MM.1S (cell line): Measurements from ENCODE around the gene SLC9A3.

Experiments used
- DNase-seq: peaks from one replicate; pipeline ENCODE4 v3.0.0-alpha.2; 2015
- H2AFZ ChIP-seq: fragments of 300-600 bp; sonication (generic); 2 replicates; pipeline ENCODE4 v1.6.0; 2016; ENCODE audit warnings: antibody characterized with exemption, low read length
- H3F3A ChIP-seq: fragments of 300-600 bp; sonication (generic); 2 replicates; pipeline ENCODE4 v1.6.1; 2016; ENCODE audit warnings: mild to moderate bottlenecking, antibody characterized with exemption, low read length, moderate library complexity, mixed read lengths; ENCODE audit not compliant: insufficient read depth
- H3K27ac ChIP-seq: fragments of 300-600 bp; sonication (generic); 2 replicates; pipeline ENCODE4 v1.5.1; 2016; ENCODE audit warnings: mild to moderate bottlenecking, low read length
- H3K27me3 ChIP-seq: fragments of 300-600 bp; sonication (generic); replicated peaks from 2 replicates; pipeline ENCODE4 v1.6.0; 2016; ENCODE audit warnings: low read length; ENCODE audit not compliant: insufficient read depth
- H3K36me3 ChIP-seq: fragments of 300-600 bp; sonication (generic); replicated peaks from 2 replicates; pipeline ENCODE4 v1.6.1; 2016; ENCODE audit warnings: mild to moderate bottlenecking, low read length, mixed read lengths; ENCODE audit not compliant: insufficient read depth
- H3K4me1 ChIP-seq: fragments of 300-600 bp; sonication (generic); 2 replicates; pipeline ENCODE4 v1.6.1; 2016; ENCODE audit warnings: low read length, mixed read lengths
- H3K4me2 ChIP-seq: fragments of 300-600 bp; sonication (generic); 2 replicates; pipeline ENCODE4 v1.6.0; 2016; ENCODE audit warnings: low read depth, low read length
- H3K4me3 ChIP-seq: fragments of 300-600 bp; sonication (generic); 2 replicates; pipeline ENCODE4 v1.5.1; 2016; ENCODE audit warnings: low read length, mixed read lengths
- H3K79me2 ChIP-seq: fragments of 300-600 bp; sonication (generic); 2 replicates; pipeline ENCODE4 v1.6.1; 2016; ENCODE audit warnings: mixed run types, low read length, mixed read lengths
- H3K9ac ChIP-seq: fragments of 300-600 bp; sonication (generic); 2 replicates; pipeline ENCODE4 v1.6.1; 2016; ENCODE audit warnings: low read length, mixed read lengths
- H3K9me2 ChIP-seq: fragments of 300-600 bp; sonication (generic); replicated peaks from 2 replicates; pipeline ENCODE4 v1.6.1; 2016; ENCODE audit warnings: mild to moderate bottlenecking, low read length, mixed read lengths; ENCODE audit not compliant: insufficient read depth
- H3K9me3 ChIP-seq: fragments of 300-600 bp; sonication (generic); replicated peaks from 2 replicates; pipeline ENCODE4 v1.6.1; 2016; ENCODE audit warnings: mild to moderate bottlenecking, low read length, mixed read lengths; ENCODE audit not compliant: insufficient read depth
- H4K20me1 ChIP-seq: fragments of 300-600 bp; sonication (generic); 2 replicates; pipeline ENCODE4 v1.6.1; 2016; ENCODE audit warnings: mild to moderate bottlenecking, low read length, moderate library complexity, mixed read lengths; ENCODE audit not compliant: insufficient read depth
- CTCF ChIP-seq: fragments of 300-600 bp; sonication (generic); IDR thresholded peaks from 2 replicates; pipeline ENCODE4 v1.5.1; 2016; ENCODE audit warnings: antibody characterized with exemption, low read length, mixed read lengths
- EZH2 ChIP-seq: fragments of 300-600 bp; sonication (generic); optimal IDR thresholded peaks from 2 replicates; pipeline ENCODE3; 2017; ENCODE audit warnings: low read depth, mild to moderate bottlenecking, antibody characterized with exemption, low read length, mixed read lengths
- EZH2phosphoT487 ChIP-seq: fragments of 300-600 bp; sonication (generic); IDR thresholded peaks from 2 replicates; pipeline ENCODE4 v1.6.1; 2018; ENCODE audit warnings: antibody characterized with exemption, low read length

Gene SLC9A3

GRCh38 chr5:527646-528628 lies 3.7 kb upstream of the SLC9A3 start:
- Histone ChIP-seq H3K9me2 (no peaks in the 10 kb centered on the region), H3K79me2 (no peaks in the 10 kb centered on the region), H3F3A (peaks cover 6% of the 10 kb centered on the region; the same call in 1 of the 2 replicates), H3K4me1 (peaks cover 33% of the 10 kb centered on the region), H3K9ac (no peak overlapping the region), H3K36me3 (no peaks in the 10 kb centered on the region), H4K20me1 (no peaks in the 10 kb centered on the region), H3K9me3 (no peaks in the 10 kb centered on the region), H3K27me3 (peaks cover 15% of the 10 kb centered on the region), H2AFZ (peak overlapping the region; percentile 68; the same call in 1 of the 2 replicates), H3K27ac (peak overlapping the region; percentile 24; the same call in 1 of the 2 replicates), H3K4me3 (peak overlapping the region; percentile 22; the same call in 1 of the 2 replicates), H3K4me2 (peak overlapping the region; percentile 73)
- TF ChIP-seq EZH2 = no peak
- TF ChIP-seq EZH2phosphoT487 = no peak
- DNase-seq = peak; percentile 5

GRCh38 chr5:526456-527088 lies 2.3 kb upstream of the SLC9A3 start:
- no peaks in the 10 kb centered on the region for H3K9me3 ChIP-seq
- H3K4me2 ChIP-seq = peak overlapping the region; percentile 73
- peaks cover 20% of the 10 kb centered on the region for H3K27me3 ChIP-seq
- H3K79me2 ChIP-seq = no peaks in the 10 kb centered on the region
- H3K9ac ChIP-seq = no peak overlapping the region
- H3K4me1 ChIP-seq = peaks cover 33% of the 10 kb centered on the region
- H3K9me2 ChIP-seq = no peaks in the 10 kb centered on the region
- peaks cover 6% of the 10 kb centered on the region; the same call in 1 of the 2 replicates for H3F3A ChIP-seq
- DNase-seq = no peak
- TF ChIP-seq EZH2phosphoT487 = no peak
- TF ChIP-seq EZH2 = no peak
- TF ChIP-seq CTCF = no peak
- no peaks in the 10 kb centered on the region for H3K36me3 ChIP-seq
- peak overlapping the region; percentile 68 for H2AFZ ChIP-seq
- H4K20me1 ChIP-seq = no peaks in the 10 kb centered on the region
- H3K27ac ChIP-seq = peak overlapping the region; percentile 24; the same call in 1 of the 2 replicates
- no peak overlapping the region for H3K4me3 ChIP-seq

GRCh38 chr5:525916-526315 lies 1.7 kb upstream of the SLC9A3 start:
- Histone ChIP-seq H3K9ac (no peak overlapping the region), H3K4me3 (no peak overlapping the region), H4K20me1 (no peaks in the 10 kb centered on the region), H3K27ac (no peak overlapping the region), H2AFZ (no peak overlapping the region), H3K9me3 (no peaks in the 10 kb centered on the region), H3K4me1 (peaks cover 33% of the 10 kb centered on the region), H3K4me2 (no peak overlapping the region), H3K9me2 (no peaks in the 10 kb centered on the region), H3K79me2 (no peaks in the 10 kb centered on the region), H3K27me3 (peaks cover 24% of the 10 kb centered on the region), H3K36me3 (no peaks in the 10 kb centered on the region), H3F3A (peaks cover 6% of the 10 kb centered on the region; the same call in 1 of the 2 replicates)
- TF ChIP-seq EZH2phosphoT487 (no peak), CTCF (no peak), EZH2 (no peak)
- no peak for DNase-seq
